NCI-H82 (cell line): ENCODE measurements around the gene CD247.

Experiments used
- DNase-seq: peaks from one replicate; lab custom pipeline; 2025; lab: John Stamatoyannopoulos, UW

The CD247 gene

DNA sequence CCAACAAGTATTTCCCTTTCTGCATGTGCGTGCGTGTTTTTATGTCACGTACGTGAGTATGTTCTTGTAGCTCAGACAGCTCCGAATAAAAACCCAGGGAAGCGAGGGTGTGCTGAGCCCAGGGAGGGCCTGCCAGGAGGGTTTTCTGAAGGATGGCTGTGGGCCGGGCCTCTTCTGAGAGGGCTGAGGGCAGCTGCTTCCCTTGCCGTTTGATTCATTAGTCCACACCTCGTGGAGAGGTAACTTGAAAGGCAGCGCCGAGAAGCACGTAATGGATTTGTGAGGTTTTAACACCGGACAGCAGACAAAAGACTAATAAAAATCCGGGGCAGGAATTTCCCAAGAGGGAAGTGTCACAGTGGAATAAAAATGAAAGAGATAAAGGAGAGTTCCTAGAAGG is 29.5 kb downstream of the CD247 start:
- peak; percentile 25 for DNase-seq

DNA sequence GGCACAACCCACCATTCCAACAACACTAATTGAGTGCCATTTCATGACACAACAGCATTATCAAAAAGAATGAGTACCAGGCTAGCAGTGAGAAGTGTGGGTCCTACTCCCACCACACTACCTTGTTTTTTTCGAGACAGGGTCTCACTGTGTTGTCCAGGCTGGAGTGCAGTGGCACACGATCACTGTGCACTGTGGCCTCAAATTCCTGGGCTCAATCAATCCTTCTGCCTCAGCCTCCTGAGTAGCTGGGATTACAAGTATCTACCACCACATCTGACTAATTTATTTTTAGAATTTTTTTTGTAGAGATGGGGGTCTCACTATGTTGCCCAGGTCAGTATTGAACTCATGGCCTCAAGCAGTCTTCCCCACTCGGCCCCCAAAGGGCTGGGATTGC is 30.7 kb downstream of the CD247 start:
- DNase-seq = no peak

DNA sequence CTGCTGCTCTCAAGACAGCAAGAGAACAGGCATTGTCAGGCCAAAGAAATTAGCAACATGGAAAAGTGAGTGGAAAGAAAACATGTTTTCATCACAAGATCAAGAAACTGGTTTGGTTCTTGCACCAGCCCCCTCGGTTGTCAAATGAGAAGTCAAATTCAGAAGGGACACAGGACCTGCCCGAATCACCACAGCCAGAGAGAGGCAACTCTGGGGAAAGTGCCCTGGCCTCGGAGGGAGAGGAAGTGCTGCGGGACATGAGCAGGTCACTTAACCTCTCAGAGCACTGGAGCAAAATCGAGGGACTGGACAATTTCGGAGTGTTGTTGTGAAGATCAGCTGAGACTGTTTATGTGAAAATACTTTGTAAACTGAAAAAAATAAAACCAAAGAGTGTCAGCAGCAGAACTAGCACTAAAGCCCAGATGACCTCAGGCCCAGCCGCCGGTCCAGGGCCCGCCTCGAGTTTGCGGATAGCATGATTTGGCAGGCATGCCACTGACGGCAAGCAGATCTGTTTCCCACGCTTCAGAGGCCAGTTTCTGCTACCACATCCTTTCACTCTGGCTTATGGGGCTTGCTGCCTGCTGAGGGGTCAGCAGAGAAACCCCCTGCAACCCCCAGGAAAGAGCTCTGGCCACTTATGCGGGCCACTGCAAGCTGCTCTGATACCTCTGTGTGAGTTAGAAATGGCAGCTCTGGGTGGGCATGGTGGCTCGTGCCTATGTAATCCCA is 32.1 kb downstream of the CD247 start:
- DNase-seq = no peak

DNA sequence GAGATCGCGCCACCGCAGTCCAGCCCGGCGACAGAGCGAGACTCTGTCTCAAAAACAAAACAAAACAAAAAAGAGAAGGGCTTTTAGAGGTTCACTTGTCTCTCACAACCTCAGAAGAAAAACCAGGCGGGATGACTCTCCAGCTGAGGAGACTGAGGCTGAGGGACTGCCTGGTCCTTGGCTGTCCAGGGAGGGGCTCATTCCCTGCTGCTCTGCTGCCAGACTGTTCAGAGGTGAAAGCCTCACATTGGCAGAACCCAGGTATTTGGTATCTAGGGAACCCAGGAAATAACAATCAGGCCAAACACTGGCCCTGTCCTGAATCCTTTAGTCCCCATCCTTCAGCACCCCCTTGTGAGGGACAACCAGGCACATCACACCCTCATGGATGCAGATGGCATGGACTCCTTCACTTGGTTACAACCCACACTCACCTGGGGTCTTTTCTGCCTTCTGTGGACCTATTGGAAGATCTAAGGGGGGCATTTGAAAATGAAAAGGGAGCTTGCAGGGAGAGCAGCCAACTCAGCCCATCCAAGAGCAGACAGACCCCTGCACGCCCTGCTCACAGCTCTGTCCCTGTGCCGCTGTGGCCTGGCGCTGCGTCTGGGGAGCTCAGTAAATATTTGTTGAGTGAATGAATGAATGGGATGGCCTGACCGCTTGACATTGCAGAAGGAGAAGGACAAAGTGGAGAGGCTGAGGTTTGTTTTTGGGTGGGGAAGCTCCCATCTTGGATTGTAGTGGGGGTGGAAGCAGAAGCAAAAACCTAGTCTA is 33.4 kb downstream of the CD247 start:
- no peak for DNase-seq

DNA sequence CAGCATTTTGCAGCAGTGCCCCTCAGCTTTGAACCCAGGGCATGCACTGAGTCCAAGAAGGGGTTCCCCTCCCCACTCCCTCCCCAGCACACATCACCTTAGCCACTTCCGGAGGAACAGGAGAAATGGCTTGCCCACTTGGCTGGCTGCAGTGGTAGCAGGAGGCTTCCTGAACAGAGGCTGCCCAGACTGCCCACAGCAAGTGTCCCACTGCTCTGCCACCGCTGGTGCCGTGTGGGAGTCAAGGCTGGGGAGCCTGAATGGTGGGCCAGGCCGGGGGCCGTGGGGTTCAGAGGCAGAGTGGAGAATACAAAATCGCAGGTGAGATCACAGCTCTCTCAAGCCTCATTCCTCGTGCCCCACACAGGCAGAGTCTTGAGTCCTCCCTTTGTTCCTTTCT is 34.5 kb downstream of the CD247 start:
- no peak for DNase-seq

DNA sequence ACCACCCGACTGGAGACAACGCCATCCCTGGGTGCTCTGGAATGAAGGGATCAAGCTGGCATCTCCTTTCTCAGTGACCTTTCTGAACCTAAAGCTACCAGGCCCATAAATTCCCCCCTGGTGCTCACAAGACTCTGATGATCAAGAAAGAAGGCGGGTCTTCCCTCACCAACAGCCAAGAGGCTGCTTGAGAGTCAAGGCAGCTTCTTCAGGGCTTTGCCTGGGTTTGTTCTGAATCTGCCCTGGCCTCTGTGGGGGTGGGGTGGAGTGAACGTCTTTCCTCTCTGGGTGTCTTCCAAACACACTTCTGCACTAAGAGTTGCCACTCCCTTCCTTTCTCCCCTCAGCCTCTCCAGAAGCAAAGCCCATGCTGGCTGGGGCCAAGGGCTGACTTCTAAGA is 36.1 kb downstream of the CD247 start:
- no peak for DNase-seq

DNA sequence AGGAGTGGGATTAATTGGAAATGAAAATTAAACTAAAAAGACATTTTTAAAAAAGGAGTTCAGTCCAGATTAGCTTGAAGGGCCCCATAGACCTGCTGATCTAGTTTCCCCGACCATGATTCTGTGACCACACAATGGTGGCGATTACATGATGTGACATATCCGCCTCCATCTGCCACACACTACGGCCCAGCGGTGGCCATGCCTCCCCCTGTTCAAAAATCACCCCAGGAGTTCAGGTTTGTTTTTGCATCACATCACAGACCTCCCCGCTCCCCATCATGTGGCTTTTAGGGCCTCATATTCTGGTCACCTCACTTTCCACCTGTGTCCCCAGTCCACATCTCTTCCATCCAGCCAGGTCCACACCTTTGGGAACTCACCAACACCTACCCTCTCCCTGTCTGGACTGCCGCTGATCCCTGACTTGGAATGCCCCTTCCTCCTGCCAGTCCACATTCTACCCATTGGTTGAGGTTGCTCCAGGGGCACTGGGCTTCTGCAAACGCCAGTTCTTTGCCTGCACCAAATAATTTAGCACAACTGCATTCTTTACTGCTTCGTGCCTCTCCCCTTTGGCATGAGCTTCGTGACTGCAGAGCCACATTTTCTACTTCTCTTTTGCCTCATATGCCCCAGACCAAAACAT is 38.9 kb downstream of the CD247 start:
- no peak for DNase-seq

DNA sequence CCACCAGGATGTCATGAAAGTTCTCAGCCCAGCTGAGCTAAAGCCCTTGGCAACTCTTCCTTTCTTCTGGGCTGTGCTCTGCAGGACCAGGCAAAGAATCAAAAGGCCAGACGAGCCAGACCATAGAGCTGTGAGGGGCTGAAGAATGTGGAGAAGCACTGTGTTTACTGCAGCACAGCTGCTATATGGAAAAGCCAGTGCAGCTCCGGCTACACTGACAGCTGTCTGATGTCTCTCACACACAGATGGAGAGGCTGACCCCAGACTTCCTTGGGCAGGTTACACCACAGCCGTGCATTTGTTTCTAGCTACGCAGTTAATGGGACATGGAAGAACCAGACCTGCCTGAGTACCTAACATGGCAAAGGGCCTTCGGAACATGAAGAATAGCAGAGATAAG is 40.3 kb downstream of the CD247 start:
- peak; percentile 82 for DNase-seq

DNA sequence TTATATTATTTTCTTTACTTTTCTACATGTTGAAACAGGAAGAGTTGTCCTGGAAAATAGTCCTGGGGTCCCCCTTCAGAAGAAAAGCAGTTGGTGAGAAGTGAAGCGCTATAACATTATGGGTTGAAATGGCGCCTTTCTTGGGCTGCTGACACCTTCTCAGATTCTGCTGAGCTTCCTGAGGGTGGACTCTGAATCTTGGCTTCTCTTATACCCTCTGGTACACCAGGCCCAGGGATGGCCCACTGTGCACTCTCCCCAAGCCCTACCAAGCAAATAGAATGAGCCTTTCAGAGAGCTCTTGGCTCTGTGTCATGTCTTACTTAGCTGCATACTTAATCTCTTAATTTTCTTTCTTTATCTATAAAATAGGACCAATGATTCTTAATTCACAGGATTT is 42.3 kb downstream of the CD247 start:
- DNase-seq = no peak

DNA sequence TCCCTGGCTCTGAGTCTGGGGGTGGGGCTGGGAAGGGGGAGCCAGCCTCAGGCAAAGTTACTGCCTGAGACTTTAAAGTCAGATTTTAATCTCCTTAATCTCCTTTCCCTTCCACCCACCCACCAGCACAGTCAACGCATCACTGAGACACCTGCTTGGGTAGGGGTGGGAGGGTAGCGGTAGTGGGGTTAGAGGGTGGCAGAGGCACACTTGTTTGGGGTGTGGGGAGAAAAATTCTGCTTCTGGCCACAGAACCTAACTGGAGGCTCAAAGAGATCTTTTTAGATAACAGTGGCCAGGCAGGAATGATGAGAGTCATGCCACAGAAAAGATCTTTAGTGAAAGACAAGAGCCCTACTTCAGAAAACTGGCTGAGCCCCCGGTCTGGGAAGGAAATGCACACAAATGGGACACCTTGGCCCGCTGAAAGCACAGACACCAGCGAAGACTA is 44.1 kb downstream of the CD247 start:
- DNase-seq = peak; percentile 88

DNA sequence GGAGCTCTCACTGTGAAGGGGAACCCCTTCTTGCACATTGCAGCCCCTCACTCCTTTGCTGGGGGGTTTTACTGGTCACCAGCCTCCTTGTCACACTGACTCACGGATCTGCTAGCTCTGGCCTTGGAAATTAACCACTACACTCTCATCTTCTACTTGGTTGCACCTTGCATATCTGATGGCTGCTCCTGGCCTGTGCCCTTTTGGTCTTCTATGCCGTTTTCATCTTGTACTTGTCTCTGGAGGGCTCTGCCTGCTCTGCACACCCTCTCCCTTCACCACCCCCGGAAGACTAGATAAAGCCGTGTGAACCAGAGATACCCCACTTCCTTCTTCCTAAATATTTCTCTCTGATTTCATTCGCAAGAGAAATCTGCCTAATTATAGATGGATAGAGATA is 44.6 kb downstream of the CD247 start:
- DNase-seq = no peak

DNA sequence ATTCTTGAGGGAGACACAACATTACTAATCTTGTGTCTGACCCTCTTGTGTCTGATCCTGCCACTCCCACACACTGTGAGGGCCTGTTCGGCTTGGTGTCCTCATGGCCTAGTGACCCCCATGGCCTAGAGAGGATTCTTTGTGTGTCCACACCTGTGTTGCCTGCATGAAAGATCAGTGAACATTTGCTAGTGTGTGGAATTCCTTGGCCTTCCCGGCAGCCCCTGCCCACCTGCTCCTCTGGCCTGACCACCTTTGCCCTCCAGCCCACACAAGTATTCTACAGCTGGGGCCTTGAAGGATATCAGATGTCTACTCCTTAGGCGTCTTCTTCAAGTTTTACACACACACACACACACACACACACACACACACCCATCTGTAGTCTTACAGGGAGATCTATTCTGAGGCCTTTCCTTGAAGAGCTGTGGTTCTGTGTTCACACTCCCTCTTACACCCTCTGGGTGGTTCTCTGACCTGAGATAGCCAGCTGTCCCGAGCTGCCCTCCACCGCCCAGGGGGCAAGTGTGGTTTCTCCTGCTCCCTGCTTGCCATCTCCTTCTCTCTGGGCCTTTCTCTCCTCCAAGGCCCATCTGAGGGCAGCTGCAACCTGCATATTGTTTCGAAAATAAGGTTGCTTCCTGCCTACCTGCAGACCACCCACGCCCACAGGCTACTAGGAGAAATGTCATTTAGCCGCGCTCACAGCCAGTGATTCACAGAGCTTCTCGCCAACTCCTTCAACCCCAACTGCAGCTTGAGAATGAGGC is 45.4 kb downstream of the CD247 start:
- DNase-seq = no peak

DNA sequence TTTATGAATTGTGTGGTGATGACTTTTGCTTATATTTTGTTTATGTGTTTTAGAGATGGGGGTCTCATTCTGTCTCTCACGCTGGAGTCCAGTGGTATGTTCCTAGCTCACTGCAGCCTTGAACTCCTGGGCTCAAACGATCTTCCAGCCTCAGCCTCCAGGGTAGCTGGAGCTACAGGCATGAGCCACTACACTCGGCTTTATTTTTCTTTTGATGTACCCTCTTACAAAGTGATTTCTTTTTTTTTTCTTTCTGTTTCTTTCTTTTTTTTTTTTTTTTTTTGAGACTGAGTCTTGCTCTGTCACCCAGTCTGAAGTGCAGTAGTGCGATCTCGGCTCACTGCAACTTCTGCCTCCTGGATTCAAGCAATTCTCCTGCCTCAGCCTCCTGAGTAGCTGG is 46.8 kb downstream of the CD247 start:
- no peak for DNase-seq

DNA sequence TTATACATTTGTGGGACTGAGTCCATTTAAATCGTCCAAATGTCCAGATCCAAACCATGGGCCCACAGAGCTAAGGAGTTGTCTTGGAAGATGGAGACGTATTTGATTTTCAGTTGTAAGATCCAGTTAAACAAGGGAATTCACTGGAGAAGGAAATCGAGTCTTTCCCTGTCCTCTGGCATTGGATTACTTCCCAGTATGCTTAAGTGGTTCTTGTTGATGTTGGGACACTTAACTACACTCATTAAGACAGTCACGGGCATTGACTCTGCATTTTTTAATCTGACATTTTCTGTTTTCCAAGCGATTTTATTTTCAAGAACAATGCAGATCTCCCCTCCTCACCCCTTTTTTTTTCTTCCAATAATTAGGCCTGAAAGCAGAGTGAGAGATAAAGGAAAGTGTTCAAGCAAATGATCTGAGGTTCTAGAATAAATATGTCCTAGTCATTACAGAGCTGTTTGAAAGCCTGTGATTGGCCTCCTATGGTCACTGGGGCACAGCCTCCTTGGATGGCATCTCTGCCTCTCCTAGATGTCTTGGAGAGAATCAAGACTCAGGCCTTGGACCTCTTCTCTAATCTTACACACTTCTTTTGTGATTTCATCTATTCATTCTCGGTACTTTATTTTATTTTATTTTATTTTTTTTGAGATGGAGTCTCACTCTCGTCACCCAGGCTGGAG is 48.9 kb downstream of the CD247 start:
- no peak for DNase-seq

DNA sequence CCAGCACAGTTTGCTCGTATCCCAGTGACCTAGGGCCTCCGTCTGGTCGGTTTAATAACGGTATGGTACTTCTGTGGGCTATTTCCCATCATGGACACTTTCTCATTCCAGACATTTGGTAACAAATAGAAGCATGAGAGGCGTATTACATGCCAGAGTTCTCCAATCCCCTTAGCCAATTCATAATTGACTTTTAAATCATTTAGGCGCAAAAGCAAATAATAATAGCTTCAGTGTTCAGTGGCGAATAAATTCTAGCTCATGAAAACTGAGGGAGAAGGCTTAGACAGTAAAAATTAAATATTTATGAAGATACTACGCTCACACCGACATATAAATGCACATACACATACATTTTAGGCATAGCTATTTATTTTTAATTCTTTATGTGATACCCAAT is 50.6 kb downstream of the CD247 start:
- DNase-seq = no peak

DNA sequence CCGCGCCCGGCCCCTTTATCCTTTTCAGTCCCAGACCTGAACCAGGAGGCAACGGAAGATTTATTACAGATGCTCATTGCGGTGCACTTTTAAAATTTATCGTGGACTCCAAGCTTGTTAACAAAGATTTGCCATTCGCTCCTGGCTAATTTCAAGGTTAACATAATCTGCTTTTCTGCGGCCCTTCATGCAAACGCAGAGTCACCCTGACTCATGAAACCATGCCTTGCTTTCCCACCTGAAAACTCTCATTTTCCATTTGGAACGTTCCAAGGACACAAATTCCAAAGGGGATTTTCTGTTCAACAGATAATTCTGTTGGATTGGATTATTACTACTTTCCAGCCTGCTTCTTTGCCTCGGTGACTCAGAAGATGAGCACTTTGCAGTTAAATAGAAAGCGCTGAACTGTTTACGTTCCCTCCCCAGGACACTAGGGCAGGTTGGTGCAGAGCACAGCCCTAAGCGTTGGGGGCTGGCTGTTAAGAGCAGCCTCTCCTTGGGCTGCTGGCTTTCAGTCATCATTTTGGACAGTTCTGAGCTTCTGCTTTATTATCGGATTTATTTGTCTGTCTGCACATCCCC is 51.1 kb downstream of the CD247 start:
- peak; percentile 92 for DNase-seq

DNA sequence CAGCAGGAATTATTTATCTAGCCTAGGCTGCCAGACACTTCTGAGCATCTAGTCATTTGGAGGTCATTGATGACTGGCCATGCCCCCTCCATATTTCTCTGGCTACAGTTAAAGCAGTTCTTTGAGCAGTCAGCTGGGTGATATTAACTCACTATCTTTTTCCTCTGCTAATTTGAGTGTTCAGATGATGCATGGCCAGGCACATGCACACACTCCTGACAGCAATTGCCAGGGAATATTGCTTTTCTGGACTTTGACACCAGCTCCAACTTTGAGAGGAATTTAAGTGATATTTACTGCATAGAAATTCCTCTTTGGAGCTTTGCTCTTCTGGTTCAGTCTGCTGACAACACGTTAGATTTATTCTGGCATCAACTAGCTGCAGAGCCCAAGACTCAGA is 52.6 kb downstream of the CD247 start:
- no peak for DNase-seq

DNA sequence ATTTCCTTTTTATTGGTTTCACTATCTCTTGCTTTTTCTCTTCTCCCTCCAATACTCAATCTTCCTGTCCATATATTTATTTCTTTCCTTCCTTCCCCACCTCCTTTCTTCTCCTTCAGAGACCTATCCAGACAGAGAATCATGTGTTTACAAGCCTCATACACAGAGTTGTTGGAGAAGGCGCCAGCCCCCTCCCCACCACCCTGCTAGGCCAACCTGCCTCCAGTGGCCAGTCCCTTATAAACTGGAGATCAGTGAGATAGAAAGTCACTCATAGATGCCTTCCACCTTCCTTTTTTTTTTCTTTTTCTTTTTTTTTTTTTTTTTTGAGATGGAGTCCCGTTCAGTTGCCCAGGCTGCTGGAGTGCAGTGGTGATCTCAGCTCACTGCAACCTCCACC is 53.3 kb downstream of the CD247 start:
- no peak for DNase-seq

DNA sequence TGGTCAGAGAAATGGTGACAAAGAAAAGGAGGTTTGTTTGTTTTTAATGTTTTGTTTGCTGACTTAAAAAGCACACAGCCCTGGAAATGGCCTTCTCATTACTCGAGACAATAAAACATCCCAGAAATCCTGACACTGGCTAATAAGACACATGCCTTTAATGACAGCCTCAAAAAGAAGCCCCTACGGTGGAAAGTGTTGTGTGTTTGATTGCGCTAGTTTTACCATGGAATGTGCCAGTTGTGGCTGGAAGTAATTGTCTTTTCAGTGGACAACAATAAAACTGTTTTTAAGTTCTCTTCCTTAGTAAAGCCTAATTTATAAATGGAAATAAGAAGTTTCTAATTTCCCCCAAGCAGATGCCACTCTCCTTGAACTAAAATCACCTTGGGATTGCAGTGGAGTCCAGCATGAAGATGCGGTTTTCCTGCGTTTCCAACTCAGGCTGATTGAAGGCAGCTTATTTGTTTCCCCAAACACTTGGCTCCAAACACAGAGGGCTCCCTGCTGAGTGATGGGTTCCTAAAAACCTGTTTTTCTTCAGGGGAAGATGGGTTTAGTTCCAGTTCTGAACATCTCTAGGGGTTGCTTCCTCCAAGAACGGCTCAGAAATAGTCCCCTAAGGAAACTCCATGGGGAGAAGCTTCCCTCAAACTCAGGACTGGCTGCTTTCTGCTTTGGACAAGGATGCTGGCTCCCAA is 54.3 kb downstream of the CD247 start:
- no peak for DNase-seq

DNA sequence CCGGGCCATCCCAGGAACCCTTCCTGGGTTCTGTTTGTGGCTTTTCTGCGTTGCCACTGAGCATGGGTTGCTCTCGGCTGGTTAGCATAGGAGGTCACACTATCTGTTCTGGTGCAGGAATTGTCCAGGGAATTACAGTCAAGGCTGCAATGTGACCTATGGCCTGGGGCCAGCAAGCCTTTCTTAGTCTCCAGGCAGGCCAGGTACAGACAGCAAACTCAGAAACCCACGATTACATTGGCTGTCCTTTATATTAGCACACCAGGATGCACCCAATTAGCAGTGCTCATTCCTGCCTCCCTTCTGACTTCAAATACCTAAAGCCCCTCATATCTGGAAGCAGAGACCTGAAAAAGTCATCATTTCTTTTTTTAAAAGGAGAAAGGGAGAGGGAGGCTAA is 55.2 kb downstream of the CD247 start:
- DNase-seq = no peak

DNA sequence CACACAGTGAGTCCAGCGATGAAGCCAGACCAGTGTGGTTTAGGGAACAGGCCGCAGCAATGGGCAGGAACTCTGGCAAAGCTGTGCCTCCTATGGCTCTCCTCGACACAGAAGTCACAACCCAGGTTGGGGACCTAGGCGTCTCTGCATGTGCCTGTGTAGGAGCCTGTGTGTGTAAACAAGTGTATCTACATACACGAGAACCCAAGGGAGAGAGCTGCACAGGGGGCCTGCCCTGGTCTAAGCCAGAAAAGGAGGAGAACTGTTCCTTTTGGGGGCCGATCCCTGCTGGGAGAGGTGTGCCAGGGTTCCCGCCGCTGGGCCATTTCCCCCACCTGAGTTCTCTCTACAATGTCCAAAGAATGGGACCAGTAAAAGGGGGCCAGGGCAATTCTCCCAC is 56.0 kb downstream of the CD247 start:
- DNase-seq = no peak
